GM19438 (cell line): ENCODE data around the gene UGGT2.
A peak's percentile ranks its signal among the peaks of the same experiment; 100 is the strongest.
"Not testable (repeated sequence)": the region's sequence is repeated elsewhere in the genome, so short reads cannot be mapped to it uniquely, and the experiment has no call there.

Experiments used
- ATAC-seq: cut with Tn5 transposase; IDR thresholded peaks from one replicate; pipeline ENCODE4 v1.9.1; 2021; ENCODE audit warnings: low read depth; ENCODE audit not compliant: unreplicated experiment

Gene UGGT2

DNA sequence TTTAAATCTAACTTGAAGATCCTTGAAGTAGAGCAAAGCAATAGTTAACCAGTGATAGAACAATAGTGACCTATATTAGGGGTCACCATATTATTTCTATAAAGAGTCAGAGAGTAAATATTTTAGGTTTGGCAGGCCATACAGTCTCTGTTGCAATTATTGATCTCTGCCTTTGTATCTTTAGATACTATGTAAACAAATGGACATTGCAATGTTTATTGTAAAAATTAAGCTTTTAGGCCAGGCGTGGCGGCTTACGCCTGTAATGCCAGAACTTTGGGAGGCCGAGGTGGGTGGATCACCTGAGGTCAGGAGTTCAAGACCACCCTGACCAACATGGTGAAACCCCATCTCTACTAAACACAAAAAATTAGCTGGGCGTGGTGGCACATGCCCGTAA, 80.5 kb downstream of the UGGT2 start:
- ATAC-seq, result not testable (repeated sequence)

DNA sequence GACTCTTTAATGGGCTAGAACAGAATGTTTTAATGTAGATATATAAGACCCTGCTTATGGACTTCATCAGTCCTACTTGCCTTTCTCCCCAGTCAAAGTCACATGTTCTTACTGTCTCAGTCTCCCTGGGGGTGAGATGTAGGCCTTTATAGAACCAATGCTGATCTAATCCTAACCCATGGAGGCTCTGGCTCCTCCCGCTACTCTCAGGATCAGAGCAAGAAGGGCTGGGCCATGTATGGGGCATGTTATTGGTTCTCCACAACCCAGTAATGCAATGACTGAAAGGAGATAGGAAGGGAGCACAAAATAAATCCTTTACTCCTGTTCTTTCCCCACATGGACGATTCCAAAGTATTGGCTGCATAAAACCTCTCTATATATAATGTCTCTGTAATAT, 82.3 kb downstream of the UGGT2 start:
- no peak for ATAC-seq

- ATAC-seq, result no peak
Observed at GRCh38 chr13:95968906-95969305, 84.3 kb downstream of the UGGT2 start.

DNA sequence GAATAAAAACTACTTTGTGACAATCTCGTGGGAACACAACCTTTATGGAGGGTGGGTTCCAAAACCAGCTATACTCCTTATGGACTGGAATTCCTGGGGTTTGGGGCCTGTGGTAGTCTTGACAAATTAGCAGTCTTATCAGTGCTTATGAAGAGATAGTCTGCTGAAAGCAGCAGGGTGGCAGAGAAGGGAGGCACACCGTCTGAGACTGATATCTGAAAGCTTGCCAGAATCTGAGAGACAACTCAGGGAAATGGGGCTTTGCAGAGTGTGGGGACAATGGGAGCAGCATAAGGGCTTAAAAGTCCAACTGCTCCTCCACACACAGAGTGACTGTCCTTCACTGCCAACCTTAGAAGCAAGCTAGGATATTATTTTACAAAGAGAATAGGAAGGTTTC, 95.9 kb downstream of the UGGT2 start:
- ATAC-seq, result no peak

DNA sequence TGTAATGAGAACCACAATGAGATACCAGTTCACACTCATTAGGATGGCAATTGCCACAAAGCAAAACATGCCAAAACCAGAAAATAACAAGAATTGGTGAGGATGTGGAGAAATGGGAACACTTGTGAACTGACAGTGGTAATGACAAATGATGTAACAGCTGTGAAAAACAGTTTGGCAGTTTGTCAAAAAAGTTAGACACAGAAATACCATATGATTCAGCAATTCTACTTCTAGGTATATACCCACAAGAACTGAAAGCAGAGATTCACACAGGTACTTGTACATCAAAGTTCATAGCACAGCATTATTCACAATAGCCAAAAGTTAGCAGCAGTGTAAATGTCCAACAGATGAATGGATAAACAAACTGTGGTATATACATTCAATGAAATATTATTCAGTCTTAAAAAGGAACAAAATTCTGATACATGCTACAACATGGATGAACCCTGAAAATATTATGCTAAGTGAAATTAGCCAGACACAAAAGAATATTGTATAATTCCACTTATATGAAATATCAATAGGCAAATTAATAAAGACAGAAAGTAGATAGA, 96.5 kb downstream of the UGGT2 start:
- no peak for ATAC-seq

GRCh38 chr13:95955719-95956118, 97.5 kb downstream of the UGGT2 start:
- no peak for ATAC-seq

GRCh38 chr13:95955255-95955654, 97.9 kb downstream of the UGGT2 start:
- peak; percentile 88 for ATAC-seq

GRCh38 chr13:95954266-95954665, 98.9 kb downstream of the UGGT2 start:
- no peak for ATAC-seq

- ATAC-seq, result no peak
Observed at GRCh38 chr13:95950103-95950502, 103.1 kb downstream of the UGGT2 start.

DNA sequence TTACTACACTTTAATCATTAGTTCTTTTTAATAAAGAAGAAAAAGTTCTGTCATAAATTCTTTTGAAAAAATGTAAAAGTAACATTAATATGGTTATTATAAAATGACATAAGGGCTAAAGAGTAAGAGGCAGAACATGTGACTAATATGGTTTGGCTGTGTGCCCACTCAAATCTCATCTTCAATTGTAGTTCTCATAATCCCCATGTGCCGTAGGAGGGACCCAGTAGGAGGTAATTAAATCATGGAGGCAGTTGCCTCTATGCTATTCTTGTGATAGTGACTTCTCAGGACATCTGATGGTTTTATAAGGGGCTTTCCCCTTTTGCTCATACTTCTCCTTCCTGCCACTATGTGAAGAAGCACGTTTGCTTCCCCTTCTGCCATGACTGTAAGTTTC, 104.5 kb downstream of the UGGT2 start:
- no peak for ATAC-seq

- no peak for ATAC-seq
Observed at GRCh38 chr13:95937714-95938320, 115.4 kb downstream of the UGGT2 start.

DNA sequence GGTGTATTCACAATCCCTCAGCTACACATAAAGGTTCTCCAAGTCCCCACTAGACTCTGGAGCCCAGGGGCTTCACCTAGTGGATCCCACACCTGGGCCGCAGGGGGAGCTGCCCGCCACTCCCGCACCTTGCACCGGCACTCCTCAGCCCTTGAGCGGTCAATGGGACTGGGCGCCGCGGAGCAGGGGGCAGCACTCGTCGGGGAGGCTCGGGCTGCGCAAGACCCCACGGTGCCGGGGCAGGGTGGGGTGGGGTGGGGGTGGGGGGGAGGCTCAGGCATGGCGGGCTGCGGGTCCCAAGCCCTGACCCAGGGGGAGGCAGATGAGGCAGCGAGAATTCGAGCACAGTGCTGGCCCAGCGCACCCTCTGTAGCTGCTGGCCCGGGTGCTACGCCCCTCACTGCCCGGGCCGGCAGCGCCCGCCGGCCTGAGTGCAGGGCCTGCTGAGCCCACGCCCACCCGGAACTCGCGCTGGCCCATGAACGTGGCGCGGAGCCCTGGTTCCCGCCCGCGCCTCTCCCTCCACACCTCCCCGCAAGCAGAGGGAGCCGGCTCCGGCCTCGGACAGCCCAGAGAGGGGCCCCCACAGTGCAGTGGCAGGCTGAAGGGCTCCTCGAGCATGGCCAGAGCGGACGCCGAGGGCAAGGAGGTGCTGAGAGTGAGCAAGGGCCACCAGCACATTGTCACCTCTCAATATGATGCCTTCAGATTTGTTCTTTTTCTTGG, 121.7 kb downstream of the UGGT2 start:
- ATAC-seq, result no peak

DNA sequence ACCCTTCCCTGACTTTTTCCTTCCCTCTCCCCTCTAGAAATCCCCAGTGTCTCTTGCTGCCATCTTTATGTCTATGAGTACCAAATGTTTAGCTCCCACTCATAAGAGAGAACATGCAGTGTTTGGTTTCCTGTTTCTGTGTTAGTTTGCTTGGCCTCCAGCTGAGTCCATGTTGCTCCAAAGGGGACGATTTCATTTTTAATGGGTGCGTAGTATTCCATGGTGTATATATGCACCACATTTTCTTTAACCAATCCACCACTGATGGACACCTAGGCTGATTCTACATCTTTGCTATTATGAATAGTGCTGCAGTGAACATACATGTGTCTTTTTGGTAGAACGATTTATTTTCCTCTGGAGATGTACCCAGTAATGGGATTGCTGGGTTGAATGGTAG, 123.8 kb downstream of the UGGT2 start:
- ATAC-seq, result no peak

GRCh38 chr13:95928367-95928906, 124.8 kb downstream of the UGGT2 start:
- ATAC-seq, result not testable (repeated sequence)

GRCh38 chr13:95926231-95926630, 127.0 kb downstream of the UGGT2 start:
- ATAC-seq, result no peak

GRCh38 chr13:95924389-95924994, 128.7 kb downstream of the UGGT2 start:
- no peak for ATAC-seq

GRCh38 chr13:95921485-95921884, 131.7 kb downstream of the UGGT2 start:
- ATAC-seq, result no peak

- no peak for ATAC-seq
Observed at GRCh38 chr13:95920485-95920884, 132.7 kb downstream of the UGGT2 start.

GRCh38 chr13:95918860-95919259, 134.3 kb downstream of the UGGT2 start:
- ATAC-seq, result no peak

GRCh38 chr13:95914991-95915501, 138.2 kb downstream of the UGGT2 start:
- ATAC-seq, result no peak

DNA sequence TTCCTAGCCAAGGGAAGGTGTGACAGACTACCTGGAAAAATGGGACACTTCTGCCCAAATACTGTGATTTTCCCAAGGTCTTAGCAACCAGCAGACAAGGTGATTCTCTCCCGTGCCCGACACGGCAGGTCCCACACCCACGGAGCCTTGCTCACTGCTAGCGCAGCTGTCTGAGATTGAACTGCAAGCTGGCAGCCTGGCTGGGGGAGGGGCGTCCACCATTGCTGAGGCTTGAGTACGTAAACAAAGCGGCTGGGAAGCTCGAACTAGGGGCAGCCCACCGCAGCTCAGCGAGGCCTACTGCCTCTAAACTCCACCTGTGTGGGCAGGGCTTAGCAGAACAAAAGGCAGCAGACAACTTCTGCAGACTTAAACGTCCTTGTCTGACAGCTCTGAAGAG, 146.2 kb downstream of the UGGT2 start:
- ATAC-seq, result no peak
